ENCODE results near the gene CACNA1I. TPM values are rescaled to one million over a fixed set of nuclear protein-coding genes. Genes with fewer than 3 reads are reported as not detected.
"Not testable (repeated sequence)": the region's sequence is repeated elsewhere in the genome, so short reads cannot be mapped to it uniquely, and the experiment has no call there.

The CACNA1I gene
- under 0.01 TPM in 1 of 2 replicates, not detected in the other for total RNA-seq
- polyA plus RNA-seq, result 0.01 TPM in 1 of 2 replicates, not detected in the other
- not detected in 2 replicates for polyA plus RNA-seq (2012)
- polyA minus RNA-seq (ENCODE audit: low replicate concordance), result not detected in 2 replicates

DNA sequence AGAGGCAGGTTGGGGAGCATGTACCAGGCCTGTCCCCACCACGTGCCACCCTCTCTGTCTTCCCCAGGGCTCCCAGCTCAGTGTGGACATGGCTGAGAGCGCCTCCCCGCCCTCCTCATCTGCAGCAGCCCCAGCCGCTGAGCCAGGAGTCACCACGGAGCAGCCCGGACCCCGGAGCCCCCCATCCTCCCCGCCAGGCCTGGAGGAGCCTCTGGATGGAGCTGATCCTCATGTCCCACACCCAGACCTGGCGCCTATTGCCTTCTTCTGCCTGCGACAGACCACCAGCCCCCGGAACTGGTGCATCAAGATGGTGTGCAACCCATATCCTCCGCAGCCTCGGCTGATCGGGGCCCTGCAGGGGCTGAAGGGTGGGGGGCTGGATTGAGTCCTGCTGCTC is at the start of gene CACNA1I:
Gene CACNA1I, plus strand, starts transcription at position 89 of the 400 bp plus-strand sequence. Its CDS starts 0 bp downstream, at position 89.
- Histone ChIP-seq H3K4me1 (ENCODE audit: control insufficient read depth, extremely low read depth, insufficient read depth, low read length) (peaks cover 7% of the 10 kb centered on the region), H3K9ac (ENCODE audit: insufficient read depth, low read length) (no peak within 1 kb of the TSS), H4K20me1 (ENCODE audit: control insufficient read depth, extremely low read depth, insufficient read depth, low read length) (no peaks in the 10 kb centered on the region), H3K9me3 (ENCODE audit: control insufficient read depth, insufficient read depth, low read depth, low read length) (no peaks in the 10 kb centered on the region), H3K79me2 (ENCODE audit: control insufficient read depth, insufficient read depth, low read length) (no peaks in the 10 kb centered on the region), H3K27ac (ENCODE audit: insufficient read depth, low read length) (no peak within 1 kb of the TSS), H3K4me3 (replicated peaks in 1 of 4; ENCODE audit: control extremely low read depth in 1 of 4, insufficient read depth in 1 of 4, low read depth in 3 of 4, low read length in 4 of 4) (no peak within 1 kb of the TSS), H3K27me3 (ENCODE audit: control insufficient read depth, insufficient read depth, low read length) (no peaks in the 10 kb centered on the region), H3K36me3 (ENCODE audit: control insufficient read depth, insufficient read depth, low read length) (no peaks in the 10 kb centered on the region), H2AFZ (ENCODE audit: low read length) (no peak within 1 kb of the TSS), H3K4me2 (ENCODE audit: extremely low read depth, insufficient read depth, low read length) (no peak within 1 kb of the TSS)
- no peak for TF ChIP-seq EZH2 (IDR thresholded peaks at IDR 0.05; ENCODE audit: low read length, missing control alignments)
- TF ChIP-seq, protein P1, sequence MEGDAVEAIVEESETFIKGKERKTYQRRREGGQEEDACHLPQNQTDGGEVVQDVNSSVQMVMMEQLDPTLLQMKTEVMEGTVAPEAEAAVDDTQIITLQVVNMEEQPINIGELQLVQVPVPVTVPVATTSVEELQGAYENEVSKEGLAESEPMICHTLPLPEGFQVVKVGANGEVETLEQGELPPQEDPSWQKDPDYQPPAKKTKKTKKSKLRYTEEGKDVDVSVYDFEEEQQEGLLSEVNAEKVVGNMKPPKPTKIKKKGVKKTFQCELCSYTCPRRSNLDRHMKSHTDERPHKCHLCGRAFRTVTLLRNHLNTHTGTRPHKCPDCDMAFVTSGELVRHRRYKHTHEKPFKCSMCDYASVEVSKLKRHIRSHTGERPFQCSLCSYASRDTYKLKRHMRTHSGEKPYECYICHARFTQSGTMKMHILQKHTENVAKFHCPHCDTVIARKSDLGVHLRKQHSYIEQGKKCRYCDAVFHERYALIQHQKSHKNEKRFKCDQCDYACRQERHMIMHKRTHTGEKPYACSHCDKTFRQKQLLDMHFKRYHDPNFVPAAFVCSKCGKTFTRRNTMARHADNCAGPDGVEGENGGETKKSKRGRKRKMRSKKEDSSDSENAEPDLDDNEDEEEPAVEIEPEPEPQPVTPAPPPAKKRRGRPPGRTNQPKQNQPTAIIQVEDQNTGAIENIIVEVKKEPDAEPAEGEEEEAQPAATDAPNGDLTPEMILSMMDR (conservative IDR thresholded peaks at IDR 0.05 in 1 of 2, IDR thresholded peaks at IDR 0.05 in 1 of 2; ENCODE audit: low read depth in 1 of 2, low read length in 2 of 2), result no peak
- no peak for DNase-seq (ENCODE audit: low read depth in 2 of 2)

DNA sequence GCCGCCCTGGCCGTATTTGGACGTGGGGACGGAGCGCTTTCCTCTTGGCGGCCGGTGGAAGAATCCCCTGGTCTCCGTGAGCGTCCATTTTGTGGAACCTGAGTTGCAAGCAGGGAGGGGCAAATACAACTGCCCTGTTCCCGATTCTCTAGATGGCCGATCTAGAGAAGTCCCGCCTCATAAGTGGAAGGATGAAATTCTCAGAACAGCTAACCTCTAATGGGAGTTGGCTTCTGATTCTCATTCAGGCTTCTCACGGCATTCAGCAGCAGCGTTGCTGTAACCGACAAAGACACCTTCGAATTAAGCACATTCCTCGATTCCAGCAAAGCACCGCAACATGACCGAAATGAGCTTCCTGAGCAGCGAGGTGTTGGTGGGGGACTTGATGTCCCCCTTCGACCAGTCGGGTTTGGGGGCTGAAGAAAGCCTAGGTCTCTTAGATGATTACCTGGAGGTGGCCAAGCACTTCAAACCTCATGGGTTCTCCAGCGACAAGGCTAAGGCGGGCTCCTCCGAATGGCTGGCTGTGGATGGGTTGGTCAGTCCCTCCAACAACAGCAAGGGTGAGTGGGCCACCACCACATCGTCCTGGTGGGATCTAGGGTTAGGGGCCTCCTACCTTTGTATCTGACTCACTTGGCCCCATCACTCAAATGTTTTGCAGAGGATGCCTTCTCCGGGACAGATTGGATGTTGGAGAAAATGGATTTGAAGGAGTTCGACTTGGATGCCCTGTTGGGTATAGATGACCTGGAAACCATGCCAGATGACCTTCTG is 49.3 kb upstream of the CACNA1I start:
- not testable (repeated sequence) for H3K27me3 ChIP-seq (ENCODE audit: control insufficient read depth, insufficient read depth, low read length); H3K4me1 ChIP-seq (ENCODE audit: control insufficient read depth, extremely low read depth, insufficient read depth, low read length); H3K9me3 ChIP-seq (ENCODE audit: control insufficient read depth, insufficient read depth, low read depth, low read length); H2AFZ ChIP-seq (ENCODE audit: low read length); H4K20me1 ChIP-seq (ENCODE audit: control insufficient read depth, extremely low read depth, insufficient read depth, low read length)
- Histone ChIP-seq H3K9ac (ENCODE audit: insufficient read depth, low read length) (peak overlapping the region; percentile 99), H3K79me2 (ENCODE audit: control insufficient read depth, insufficient read depth, low read length) (peaks cover 42% of the 10 kb centered on the region), H3K36me3 (ENCODE audit: control insufficient read depth, insufficient read depth, low read length) (peaks cover 22% of the 10 kb centered on the region), H3K4me3 (replicated peaks in 1 of 4; ENCODE audit: control extremely low read depth in 1 of 4, insufficient read depth in 1 of 4, low read depth in 3 of 4, low read length in 4 of 4) (peak overlapping the region; percentile 70 to 99 (median 90)), H3K4me2 (ENCODE audit: extremely low read depth, insufficient read depth, low read length) (peak overlapping the region; percentile 92), H3K27ac (ENCODE audit: insufficient read depth, low read length) (peak overlapping the region; percentile 98)
- peak; percentile 70 to 84 for DNase-seq (ENCODE audit: low read depth in 2 of 2)

DNA sequence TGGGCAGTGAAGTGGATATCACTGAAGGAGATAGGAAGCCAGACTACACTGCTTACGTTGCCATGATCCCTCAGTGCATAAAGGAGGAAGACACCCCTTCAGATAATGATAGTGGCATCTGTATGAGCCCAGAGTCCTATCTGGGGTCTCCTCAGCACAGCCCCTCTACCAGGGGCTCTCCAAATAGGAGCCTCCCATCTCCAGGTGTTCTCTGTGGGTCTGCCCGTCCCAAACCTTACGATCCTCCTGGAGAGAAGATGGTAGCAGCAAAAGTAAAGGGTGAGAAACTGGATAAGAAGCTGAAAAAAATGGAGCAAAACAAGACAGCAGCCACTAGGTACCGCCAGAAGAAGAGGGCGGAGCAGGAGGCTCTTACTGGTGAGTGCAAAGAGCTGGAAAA is 48.5 kb upstream of the CACNA1I start:
- peak overlapping the region; percentile 99 for H3K9ac ChIP-seq (ENCODE audit: insufficient read depth, low read length)
- H3K4me2 ChIP-seq (ENCODE audit: extremely low read depth, insufficient read depth, low read length), result peak overlapping the region; percentile 92
- peak overlapping the region; percentile 70 to 99 (median 90) for H3K4me3 ChIP-seq (replicated peaks in 1 of 4; ENCODE audit: control extremely low read depth in 1 of 4, insufficient read depth in 1 of 4, low read depth in 3 of 4, low read length in 4 of 4)
- peak overlapping the region; percentile 98 for H3K27ac ChIP-seq (ENCODE audit: insufficient read depth, low read length)
- H3K79me2 ChIP-seq (ENCODE audit: control insufficient read depth, insufficient read depth, low read length), result peaks cover 42% of the 10 kb centered on the region
- not testable (repeated sequence) for H3K9me3 ChIP-seq (ENCODE audit: control insufficient read depth, insufficient read depth, low read depth, low read length); H3K4me1 ChIP-seq (ENCODE audit: control insufficient read depth, extremely low read depth, insufficient read depth, low read length); H3K27me3 ChIP-seq (ENCODE audit: control insufficient read depth, insufficient read depth, low read length); H4K20me1 ChIP-seq (ENCODE audit: control insufficient read depth, extremely low read depth, insufficient read depth, low read length); H2AFZ ChIP-seq (ENCODE audit: low read length); DNase-seq (ENCODE audit: low read depth in 2 of 2)
- peaks cover 20% of the 10 kb centered on the region for H3K36me3 ChIP-seq (ENCODE audit: control insufficient read depth, insufficient read depth, low read length)
